ENCODE data around the gene PIM3. TPM values are rescaled to one million over a fixed set of nuclear protein-coding genes. Genes with fewer than 3 reads are reported as not detected.

PIM3 gene
- total RNA-seq, 4 donors from 2014 or later: 31.7 to 106 (median 53.6) TPM

DNA sequence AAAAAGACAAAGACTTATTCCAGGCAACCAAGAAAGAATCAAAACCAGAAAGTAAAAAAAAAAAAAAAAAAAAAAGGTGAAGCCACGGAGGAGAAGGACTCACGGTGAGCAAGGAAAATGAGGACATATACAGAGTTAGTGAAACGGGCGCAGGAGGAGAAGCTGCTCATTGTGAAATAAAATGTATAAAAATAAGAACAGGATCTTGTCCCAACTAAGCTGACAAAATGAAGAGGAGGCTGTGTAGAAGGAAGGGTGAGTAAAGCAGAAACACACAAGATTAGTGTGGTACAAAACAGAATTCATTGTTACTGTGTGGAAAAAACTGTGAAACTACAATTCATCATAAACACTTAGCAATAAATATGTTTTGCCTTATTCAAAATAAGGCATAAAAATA is 44.3 kb downstream of the PIM3 start:
- Histone ChIP-seq H3K36me3 (no peaks in the 10 kb centered on the region), H3K27ac (no peak overlapping the region)
- intact Hi-C loops (cut with DNase I; ENCODE audit: low total_unique reads): no loop called here

DNA sequence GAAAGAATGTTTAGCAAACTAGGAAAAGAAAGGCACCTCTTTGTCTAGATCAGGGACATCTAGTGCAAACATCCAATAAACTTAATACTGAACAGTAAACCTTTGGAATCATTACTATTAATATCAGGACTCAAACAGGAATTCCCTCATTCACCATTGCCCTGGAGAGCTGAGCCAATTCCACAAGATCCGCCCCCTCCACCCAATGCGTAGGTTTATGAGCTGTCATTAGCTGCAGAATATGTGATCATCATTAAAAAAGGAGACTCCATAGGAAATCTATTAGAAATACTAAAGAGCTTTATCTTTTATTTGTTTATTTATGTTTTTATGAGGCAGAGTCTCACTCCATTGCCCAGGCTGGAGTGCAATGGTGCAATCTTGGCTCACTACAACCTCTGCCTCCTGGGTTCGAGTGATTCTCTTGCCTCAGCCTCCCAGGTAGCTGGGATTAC is 46.5 kb downstream of the PIM3 start:
- Histone ChIP-seq H3K4me1 (peaks cover 0 to 6% of the 10 kb centered on the region in 2 donors), H3K27me3 (peaks cover 13 to 17% of the 10 kb centered on the region in 2 donors), H3K4me3 (no peak overlapping the region), H3K36me3 (no peaks in the 10 kb centered on the region), H3K27ac (no peak overlapping the region), H3K9me3 (no peaks in the 10 kb centered on the region)
- no peak for DNase-seq
- TF ChIP-seq, protein P1, sequence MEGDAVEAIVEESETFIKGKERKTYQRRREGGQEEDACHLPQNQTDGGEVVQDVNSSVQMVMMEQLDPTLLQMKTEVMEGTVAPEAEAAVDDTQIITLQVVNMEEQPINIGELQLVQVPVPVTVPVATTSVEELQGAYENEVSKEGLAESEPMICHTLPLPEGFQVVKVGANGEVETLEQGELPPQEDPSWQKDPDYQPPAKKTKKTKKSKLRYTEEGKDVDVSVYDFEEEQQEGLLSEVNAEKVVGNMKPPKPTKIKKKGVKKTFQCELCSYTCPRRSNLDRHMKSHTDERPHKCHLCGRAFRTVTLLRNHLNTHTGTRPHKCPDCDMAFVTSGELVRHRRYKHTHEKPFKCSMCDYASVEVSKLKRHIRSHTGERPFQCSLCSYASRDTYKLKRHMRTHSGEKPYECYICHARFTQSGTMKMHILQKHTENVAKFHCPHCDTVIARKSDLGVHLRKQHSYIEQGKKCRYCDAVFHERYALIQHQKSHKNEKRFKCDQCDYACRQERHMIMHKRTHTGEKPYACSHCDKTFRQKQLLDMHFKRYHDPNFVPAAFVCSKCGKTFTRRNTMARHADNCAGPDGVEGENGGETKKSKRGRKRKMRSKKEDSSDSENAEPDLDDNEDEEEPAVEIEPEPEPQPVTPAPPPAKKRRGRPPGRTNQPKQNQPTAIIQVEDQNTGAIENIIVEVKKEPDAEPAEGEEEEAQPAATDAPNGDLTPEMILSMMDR (IDR thresholded peaks at IDR 0.05): no peak
- TF ChIP-seq POLR2A (IDR thresholded peaks at IDR 0.05): no peak
- intact Hi-C loops (cut with DNase I; ENCODE audit: low total_unique reads): no loop called here

More for the DNA sequence above, 44.3 kb downstream of the PIM3 start:
- Histone ChIP-seq H3K27me3 (peaks cover under 1 to 7% of the 10 kb centered on the region in 2 donors), H3K4me3 (no peak overlapping the region), H3K4me1 (no peaks in the 10 kb centered on the region), H3K9me3 (no peaks in the 10 kb centered on the region)
- no peak for DNase-seq
- TF ChIP-seq, protein P1 (IDR thresholded peaks at IDR 0.05): no peak
- no peak for TF ChIP-seq POLR2A (IDR thresholded peaks at IDR 0.05)

DNA sequence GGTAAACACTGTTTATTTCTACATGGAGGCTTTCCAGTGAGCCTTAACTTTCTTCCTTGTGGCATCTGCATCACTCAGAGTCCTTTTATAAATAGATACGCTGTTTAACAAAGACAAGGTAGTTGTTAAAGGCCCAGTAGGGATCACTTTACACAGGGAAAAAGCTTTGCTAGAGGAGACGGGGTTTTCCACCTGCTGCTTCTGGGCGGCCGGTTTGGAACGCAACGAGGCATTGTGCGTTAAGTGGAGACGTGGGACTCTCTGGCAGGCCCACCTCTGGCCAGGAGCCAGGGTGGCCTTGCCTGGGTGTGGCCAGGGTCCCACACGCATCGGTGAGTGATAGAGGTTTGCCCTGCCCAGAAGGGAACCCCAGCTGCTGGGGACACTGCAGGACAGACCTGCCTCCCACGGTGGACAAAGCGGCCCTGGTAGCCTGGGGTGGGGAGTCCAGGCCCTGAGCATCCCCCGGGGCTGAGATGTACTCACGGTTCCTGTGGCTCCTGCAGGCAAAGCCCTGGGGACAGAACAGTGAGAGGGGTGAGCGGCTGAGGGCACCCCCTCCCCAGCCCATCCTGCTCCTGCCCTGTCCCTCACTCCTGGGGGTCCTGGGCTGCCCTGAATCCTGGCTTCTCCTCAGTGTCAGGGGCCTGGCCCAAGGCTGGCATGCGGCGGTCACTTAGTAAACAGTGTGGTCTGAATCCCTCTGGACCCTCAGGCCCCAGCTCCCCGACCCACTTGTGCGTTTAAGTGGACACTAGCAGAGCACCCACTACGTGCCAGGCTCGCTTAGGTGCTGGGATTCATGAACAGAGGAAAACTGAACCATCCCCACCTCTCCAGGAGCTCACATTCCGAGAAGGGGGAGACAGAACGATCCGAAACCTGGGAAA is 47.8 kb downstream of the PIM3 start:
- no peak for DNase-seq

DNA sequence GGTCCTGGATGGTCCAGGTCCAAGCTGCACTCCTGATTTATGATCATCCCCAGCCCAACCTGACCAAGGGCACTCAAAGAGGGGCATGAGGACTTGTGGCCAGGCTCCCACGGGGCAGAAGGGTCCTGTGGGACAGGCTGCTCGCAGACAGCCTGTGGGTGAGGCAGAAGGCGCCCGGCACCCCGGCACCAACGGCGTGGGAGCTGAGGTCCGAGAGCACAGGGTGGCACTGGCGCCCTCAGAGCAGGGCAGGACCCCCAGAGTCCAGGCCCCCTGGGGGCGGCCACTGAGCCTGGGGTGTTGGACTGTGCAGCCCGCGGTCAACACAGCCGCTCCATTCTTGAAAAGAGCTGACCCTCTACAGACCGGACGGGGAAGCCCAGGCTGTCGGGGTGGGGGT is 48.7 kb downstream of the PIM3 start:
- Histone ChIP-seq H3K27ac (no peak overlapping the region), H3K27me3 (peaks cover 18 to 28% of the 10 kb centered on the region in 2 donors), H3K9me3 (no peaks in the 10 kb centered on the region), H3K4me1 (peaks cover 0 to 6% of the 10 kb centered on the region in 2 donors), H3K4me3 (no peak overlapping the region), H3K36me3 (no peaks in the 10 kb centered on the region)
- no peak for DNase-seq
- TF ChIP-seq POLR2A (IDR thresholded peaks at IDR 0.05): no peak
- TF ChIP-seq, protein P1 (IDR thresholded peaks at IDR 0.05): no peak
- intact Hi-C loops (cut with DNase I; ENCODE audit: low total_unique reads): no loop called here

More for the DNA sequence above, 47.8 kb downstream of the PIM3 start:
- H3K27ac ChIP-seq: no peak overlapping the region
- intact Hi-C loops (cut with DNase I; ENCODE audit: low total_unique reads): no loop called here
- no peak for TF ChIP-seq POLR2A (IDR thresholded peaks at IDR 0.05)
- TF ChIP-seq, protein P1 (IDR thresholded peaks at IDR 0.05): no peak
- H3K27me3 ChIP-seq: peaks cover 13 to 21% of the 10 kb centered on the region in 2 donors
- H3K4me1 ChIP-seq: peaks cover 0 to 6% of the 10 kb centered on the region in 2 donors
- H3K4me3 ChIP-seq: no peak overlapping the region
- no peaks in the 10 kb centered on the region for H3K36me3 ChIP-seq
- no peaks in the 10 kb centered on the region for H3K9me3 ChIP-seq

Measured in uterus (tissue), 4 donors.